ENCODE measurements around the gene TRUB1.

The TRUB1 gene

DNA sequence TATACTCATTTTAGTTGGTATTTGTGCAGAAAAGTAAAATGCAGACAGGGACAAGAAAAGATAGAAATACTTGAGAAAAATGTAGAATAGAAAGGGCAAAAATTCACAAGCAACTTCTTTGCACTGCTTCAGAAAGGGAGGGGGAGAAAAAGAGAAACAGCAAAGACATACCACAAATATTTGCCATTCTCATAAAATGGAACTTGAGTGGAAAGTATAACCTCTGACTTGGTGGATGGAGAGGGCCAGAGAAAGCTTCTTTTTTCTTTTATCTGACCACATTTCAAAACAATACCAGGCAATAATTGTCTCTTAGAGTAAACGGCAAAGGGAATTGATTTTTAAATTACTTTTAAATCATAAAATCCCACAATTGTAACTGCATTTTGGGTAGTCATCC is 35.8 kb upstream of the TRUB1 start:
- Histone ChIP-seq H3F3A (ENCODE audit: insufficient read depth, low read length) (no peaks in the 10 kb centered on the region), H3K4me2 (ENCODE audit: low read depth, low read length) (no peak overlapping the region), H2AFZ (ENCODE audit: low read length) (no peak overlapping the region), H3K4me1 (ENCODE audit: low read length) (no peaks in the 10 kb centered on the region), H3K9ac (ENCODE audit: low read length) (no peak overlapping the region), H3K36me3 (replicated peaks; ENCODE audit: insufficient read depth, low read length) (no peaks in the 10 kb centered on the region), H3K9me2 (replicated peaks; ENCODE audit: insufficient read depth, low read length) (no peaks in the 10 kb centered on the region), H3K27me3 (replicated peaks; ENCODE audit: insufficient read depth, low read length) (no peaks in the 10 kb centered on the region), H3K9me3 (replicated peaks; ENCODE audit: insufficient read depth, low read length) (no peaks in the 10 kb centered on the region), H3K27ac (ENCODE audit: low read length) (no peak overlapping the region), H4K20me1 (ENCODE audit: insufficient read depth, low read length) (no peaks in the 10 kb centered on the region), H3K4me3 (ENCODE audit: low read length) (no peak overlapping the region), H3K79me2 (ENCODE audit: low read length) (no peaks in the 10 kb centered on the region)
- DNase-seq = no peak
- no peak for TF ChIP-seq EZH2 (optimal IDR thresholded peaks at IDR 0.05; ENCODE audit: low read depth, low read length)
- TF ChIP-seq, protein P1, sequence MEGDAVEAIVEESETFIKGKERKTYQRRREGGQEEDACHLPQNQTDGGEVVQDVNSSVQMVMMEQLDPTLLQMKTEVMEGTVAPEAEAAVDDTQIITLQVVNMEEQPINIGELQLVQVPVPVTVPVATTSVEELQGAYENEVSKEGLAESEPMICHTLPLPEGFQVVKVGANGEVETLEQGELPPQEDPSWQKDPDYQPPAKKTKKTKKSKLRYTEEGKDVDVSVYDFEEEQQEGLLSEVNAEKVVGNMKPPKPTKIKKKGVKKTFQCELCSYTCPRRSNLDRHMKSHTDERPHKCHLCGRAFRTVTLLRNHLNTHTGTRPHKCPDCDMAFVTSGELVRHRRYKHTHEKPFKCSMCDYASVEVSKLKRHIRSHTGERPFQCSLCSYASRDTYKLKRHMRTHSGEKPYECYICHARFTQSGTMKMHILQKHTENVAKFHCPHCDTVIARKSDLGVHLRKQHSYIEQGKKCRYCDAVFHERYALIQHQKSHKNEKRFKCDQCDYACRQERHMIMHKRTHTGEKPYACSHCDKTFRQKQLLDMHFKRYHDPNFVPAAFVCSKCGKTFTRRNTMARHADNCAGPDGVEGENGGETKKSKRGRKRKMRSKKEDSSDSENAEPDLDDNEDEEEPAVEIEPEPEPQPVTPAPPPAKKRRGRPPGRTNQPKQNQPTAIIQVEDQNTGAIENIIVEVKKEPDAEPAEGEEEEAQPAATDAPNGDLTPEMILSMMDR (IDR thresholded peaks at IDR 0.05; ENCODE audit: low read length) = no peak
- TF ChIP-seq EZH2phosphoT487 (IDR thresholded peaks at IDR 0.05; ENCODE audit: low read length) = no peak

DNA sequence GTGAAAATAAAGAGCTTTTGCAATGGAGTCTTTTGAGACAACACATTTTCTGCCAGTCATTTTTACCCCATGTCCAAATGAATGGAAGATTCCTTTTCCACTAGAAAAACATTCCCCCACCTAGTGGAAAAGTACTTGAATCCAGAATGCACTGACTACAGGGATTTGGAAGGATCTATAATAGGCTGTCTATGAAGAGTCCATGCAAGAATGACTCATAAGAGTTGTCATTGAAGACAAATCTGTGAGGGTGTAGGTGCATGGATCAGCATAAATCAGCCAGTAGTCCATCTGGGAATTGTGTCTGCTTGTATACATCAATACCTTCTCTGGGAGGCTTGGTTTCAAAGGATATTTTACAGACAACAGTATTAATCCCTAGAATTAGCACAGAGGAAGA is 32.5 kb upstream of the TRUB1 start:
- H3K9me2 ChIP-seq (replicated peaks; ENCODE audit: insufficient read depth, low read length) = no peaks in the 10 kb centered on the region
- H3K36me3 ChIP-seq (replicated peaks; ENCODE audit: insufficient read depth, low read length) = no peaks in the 10 kb centered on the region
- H3K27ac ChIP-seq (ENCODE audit: low read length) = no peak overlapping the region
- no peaks in the 10 kb centered on the region for H3K9me3 ChIP-seq (replicated peaks; ENCODE audit: insufficient read depth, low read length)
- H3K27me3 ChIP-seq (replicated peaks; ENCODE audit: insufficient read depth, low read length) = no peaks in the 10 kb centered on the region
- H3K4me3 ChIP-seq (ENCODE audit: low read length) = no peak overlapping the region
- H3K4me1 ChIP-seq (ENCODE audit: low read length) = no peaks in the 10 kb centered on the region
- H3K9ac ChIP-seq (ENCODE audit: low read length) = no peak overlapping the region
- TF ChIP-seq EZH2 (optimal IDR thresholded peaks at IDR 0.05; ENCODE audit: low read depth, low read length) (no peak), EZH2phosphoT487 (IDR thresholded peaks at IDR 0.05; ENCODE audit: low read length) (no peak)
- TF ChIP-seq, protein P1 (IDR thresholded peaks at IDR 0.05; ENCODE audit: low read length) = no peak
- H3K4me2 ChIP-seq (ENCODE audit: low read depth, low read length) = no peak overlapping the region
- no peak for DNase-seq
- no peaks in the 10 kb centered on the region for H3K79me2 ChIP-seq (ENCODE audit: low read length)
- H3F3A ChIP-seq (ENCODE audit: insufficient read depth, low read length) = no peaks in the 10 kb centered on the region
- H2AFZ ChIP-seq (ENCODE audit: low read length) = no peak overlapping the region
- no peaks in the 10 kb centered on the region for H4K20me1 ChIP-seq (ENCODE audit: insufficient read depth, low read length)

DNA sequence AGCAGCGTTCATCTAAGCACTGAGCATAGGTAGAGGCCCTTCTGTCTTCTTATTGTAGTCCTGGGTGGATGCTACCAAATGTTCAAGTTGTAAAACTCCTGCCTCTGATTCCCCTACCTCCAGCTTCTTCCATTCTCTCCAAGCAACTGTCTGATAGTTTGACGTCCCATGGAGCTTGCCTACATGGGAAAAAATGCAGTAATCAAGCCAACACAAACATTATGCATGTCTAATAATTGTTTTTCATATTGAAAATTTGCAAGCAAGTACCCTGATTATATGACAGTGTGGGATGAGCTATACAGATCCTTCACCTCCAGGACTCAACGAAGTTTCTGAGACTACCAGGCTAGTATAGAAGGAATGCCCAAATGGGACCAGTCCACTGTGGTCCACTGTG is 31.0 kb upstream of the TRUB1 start:
- no peaks in the 10 kb centered on the region for H4K20me1 ChIP-seq (ENCODE audit: insufficient read depth, low read length)
- TF ChIP-seq EZH2 (optimal IDR thresholded peaks at IDR 0.05; ENCODE audit: low read depth, low read length) (no peak), EZH2phosphoT487 (IDR thresholded peaks at IDR 0.05; ENCODE audit: low read length) (no peak)
- TF ChIP-seq, protein P1 (IDR thresholded peaks at IDR 0.05; ENCODE audit: low read length) = no peak
- H3K79me2 ChIP-seq (ENCODE audit: low read length) = no peaks in the 10 kb centered on the region
- H3K36me3 ChIP-seq (replicated peaks; ENCODE audit: insufficient read depth, low read length) = no peaks in the 10 kb centered on the region
- no peak for DNase-seq
- H3K4me1 ChIP-seq (ENCODE audit: low read length) = no peaks in the 10 kb centered on the region
- no peak overlapping the region for H3K4me2 ChIP-seq (ENCODE audit: low read depth, low read length)
- no peaks in the 10 kb centered on the region for H3K27me3 ChIP-seq (replicated peaks; ENCODE audit: insufficient read depth, low read length)
- no peaks in the 10 kb centered on the region for H3K9me2 ChIP-seq (replicated peaks; ENCODE audit: insufficient read depth, low read length)
- H3K27ac ChIP-seq (ENCODE audit: low read length) = no peak overlapping the region
- H3K9me3 ChIP-seq (replicated peaks; ENCODE audit: insufficient read depth, low read length) = no peaks in the 10 kb centered on the region
- no peak overlapping the region for H3K9ac ChIP-seq (ENCODE audit: low read length)
- H3F3A ChIP-seq (ENCODE audit: insufficient read depth, low read length) = no peaks in the 10 kb centered on the region
- no peak overlapping the region for H2AFZ ChIP-seq (ENCODE audit: low read length)
- no peak overlapping the region for H3K4me3 ChIP-seq (ENCODE audit: low read length)
